GM19372 (cell line): ENCODE results near the gene MARK1.

Source experiments
- ATAC-seq: cut with Tn5 transposase; IDR thresholded peaks from one replicate; pipeline ENCODE4 v1.9.1; 2021; ENCODE audit warnings: mild to moderate bottlenecking, low read depth, moderate library complexity; ENCODE audit not compliant: unreplicated experiment

Gene MARK1

GRCh38 chr1:220708244-220708643, 180.3 kb downstream of the MARK1 start:
- ATAC-seq, result no peak

DNA sequence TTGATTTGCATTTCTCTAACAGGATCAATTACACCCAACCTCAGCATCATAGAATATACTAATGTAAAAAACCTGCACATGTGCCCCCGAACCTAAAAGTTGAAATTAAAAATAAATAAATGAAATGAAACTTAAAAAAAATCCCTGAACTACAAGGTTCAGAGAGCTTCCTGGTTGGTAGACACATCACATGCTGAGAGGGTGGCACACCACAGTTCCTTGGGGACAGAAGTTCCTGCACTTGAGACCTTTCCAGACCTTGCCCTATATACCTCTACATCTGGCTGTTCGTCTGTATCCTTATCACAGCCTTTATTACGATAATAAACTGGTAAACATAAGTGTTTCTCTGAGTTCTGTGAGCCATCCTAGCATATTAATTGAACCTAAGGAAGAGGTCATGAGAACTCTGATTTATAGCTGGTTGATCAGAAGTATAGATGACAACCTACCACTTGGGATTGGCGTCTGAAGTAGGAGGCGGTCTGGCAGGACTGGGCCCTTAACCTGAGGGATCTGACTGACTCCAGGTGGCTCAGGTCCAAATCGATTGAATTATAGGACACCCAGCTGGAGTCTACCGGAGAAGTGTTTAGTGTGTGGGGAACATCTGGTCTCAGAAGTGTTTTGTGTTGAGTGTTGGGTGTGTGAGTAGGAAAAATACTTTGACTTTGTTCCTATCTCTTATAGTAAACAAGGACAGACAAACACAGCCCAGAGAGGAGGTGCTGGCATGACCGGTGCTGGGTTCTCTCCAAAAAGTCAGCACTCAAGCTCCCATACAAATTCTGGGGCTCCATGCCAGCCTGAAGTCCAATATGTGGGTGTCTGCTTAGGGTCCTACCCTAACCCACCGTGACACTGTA, 181.2 kb downstream of the MARK1 start:
- no peak for ATAC-seq

DNA sequence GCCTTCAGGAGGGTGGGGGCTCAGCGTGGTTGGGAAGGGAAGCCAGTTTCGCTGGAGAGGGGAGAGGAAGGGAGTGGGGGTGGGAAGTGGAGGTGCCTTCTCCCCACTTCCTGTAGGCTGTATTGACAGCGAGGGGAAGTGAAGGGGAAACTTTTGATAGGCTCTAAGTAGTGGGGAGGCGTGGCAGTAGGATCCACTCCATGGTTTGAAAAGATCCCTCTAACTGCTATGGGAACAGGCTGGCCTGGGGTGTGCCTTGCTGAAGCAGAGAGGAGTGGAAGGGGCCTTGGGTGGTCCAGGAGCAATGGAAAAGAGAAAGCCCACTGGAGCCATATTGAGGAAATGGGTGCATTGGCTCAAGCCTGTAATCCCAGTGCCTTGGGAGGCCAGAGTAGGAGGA, 182.4 kb downstream of the MARK1 start:
- no peak for ATAC-seq

DNA sequence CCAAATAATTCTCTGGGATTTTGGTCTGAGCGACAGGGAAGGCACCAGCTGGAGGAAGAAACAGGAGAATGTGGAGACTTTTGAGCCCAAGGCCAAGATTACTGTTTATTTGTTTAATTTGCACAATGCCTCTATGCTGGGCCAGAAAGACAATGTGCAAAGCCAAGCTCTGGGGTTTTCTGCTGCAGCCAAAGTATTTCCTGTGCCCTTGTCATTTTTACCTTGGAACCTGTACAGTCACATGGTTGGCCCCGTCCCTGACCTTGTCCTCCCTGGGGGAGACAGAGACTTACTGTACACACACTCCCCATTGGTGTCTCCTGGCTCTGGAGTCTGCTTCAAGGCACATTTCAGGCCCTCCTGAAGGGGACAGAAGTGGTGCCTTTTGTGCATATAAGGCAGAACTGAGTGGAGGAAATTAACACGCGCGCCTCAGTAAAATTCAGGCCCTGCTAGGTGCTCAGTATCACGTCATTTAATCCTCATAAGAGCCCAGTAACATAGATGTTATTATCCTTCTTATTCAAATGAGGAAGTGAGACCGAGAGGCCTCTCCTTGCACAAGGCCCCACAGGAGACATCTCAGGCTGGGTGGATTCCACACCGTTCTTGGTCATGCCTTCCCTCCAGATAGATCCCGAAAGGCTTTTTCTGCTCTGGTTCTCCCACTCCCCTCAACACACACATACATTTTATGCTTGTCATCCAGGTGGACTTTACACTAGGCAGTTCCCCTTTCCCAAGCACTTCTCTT, 183.3 kb downstream of the MARK1 start:
- ATAC-seq, result peak; percentile 79
